Endothelial cell (in vitro differentiated cells): ENCODE data around the gene KLHL30. TPM values are rescaled to one million over a fixed set of nuclear protein-coding genes. Genes with fewer than 3 reads are reported as not detected.
"Not testable (repeated sequence)": the region's sequence is repeated elsewhere in the genome, so short reads cannot be mapped to it uniquely, and the experiment has no call there.

Source experiments
- DNase-seq: peaks from one replicate; pipeline ENCODE4 v3.0.0; 2021; ENCODE audit warnings: low spot score
- H3K27ac Mint-ChIP-seq: one replicate; pipeline ENCODE4 v1.8.0; 2021; ENCODE audit warnings: mixed read lengths, inconsistent platforms; ENCODE audit not compliant: unreplicated experiment
- H3K27me3 Mint-ChIP-seq: one replicate; pipeline ENCODE4 v1.8.0; 2021; ENCODE audit warnings: mild to moderate bottlenecking, moderate library complexity, mixed read lengths, inconsistent platforms; ENCODE audit not compliant: unreplicated experiment
- H3K36me3 Mint-ChIP-seq: one replicate; pipeline ENCODE4 v1.8.0; 2021; ENCODE audit warnings: mild to moderate bottlenecking, low read depth, mixed read lengths, inconsistent platforms; ENCODE audit not compliant: unreplicated experiment
- H3K4me1 Mint-ChIP-seq: one replicate; pipeline ENCODE4 v1.8.0; 2021; ENCODE audit warnings: mild to moderate bottlenecking, mixed read lengths, inconsistent platforms; ENCODE audit not compliant: unreplicated experiment
- H3K4me3 Mint-ChIP-seq: one replicate; pipeline ENCODE4 v1.8.0; 2021; ENCODE audit warnings: mild to moderate bottlenecking, mixed read lengths, inconsistent platforms; ENCODE audit not compliant: unreplicated experiment
- H3K9me3 Mint-ChIP-seq: one replicate; pipeline ENCODE4 v1.8.0; 2021; ENCODE audit warnings: mixed read lengths, inconsistent platforms; ENCODE audit not compliant: unreplicated experiment
- CTCF ChIP-seq: fragments of 200-600 bp; sonication (generic); IDR thresholded peaks from one replicate; pipeline ENCODE4 v1.5.0; 2021; ENCODE audit warnings: antibody characterized with exemption; ENCODE audit not compliant: unreplicated experiment
- total RNA-seq: library from RNA; stranded (reverse); fragmentation: NEBNext Ultra II Directional; extraction: Animal tissue kit (Norgen Biotek cat#: 25700); gene quantifications from one replicate; pipeline ENCODE4 v1.2.1, GENCODE V29; 2021; ENCODE audit not compliant: unreplicated experiment

KLHL30 gene
- total RNA-seq, 1 donor from 2014 or later = not detected

GRCh38 chr2:238169708-238170251 lies 31.3 kb downstream of the KLHL30 start:
- Mint-ChIP-seq H3K27ac (no peak overlapping the region), H3K4me3 (no peak overlapping the region), H3K27me3 (peaks cover 10% of the 10 kb centered on the region), H3K4me1 (peaks cover 10% of the 10 kb centered on the region), H3K36me3 (peaks cover 22% of the 10 kb centered on the region), H3K9me3 (no peaks in the 10 kb centered on the region)
- no peak for DNase-seq
- TF ChIP-seq CTCF = no peak

- no peak for TF ChIP-seq CTCF
- H3K27me3 Mint-ChIP-seq = peaks cover 7% of the 10 kb centered on the region
- no peak overlapping the region for H3K4me3 Mint-ChIP-seq
- H3K27ac Mint-ChIP-seq = peak overlapping the region; percentile 6
- DNase-seq = no peak
- H3K4me1 Mint-ChIP-seq = peaks cover 10% of the 10 kb centered on the region
- no peaks in the 10 kb centered on the region for H3K9me3 Mint-ChIP-seq
- peaks cover 22% of the 10 kb centered on the region for H3K36me3 Mint-ChIP-seq
These were observed 32.1 kb downstream of the KLHL30 start for GRCh38 chr2:238170386-238171071.

- not testable (repeated sequence) for DNase-seq, H3K27me3 Mint-ChIP-seq, H3K4me3 Mint-ChIP-seq, H3K27ac Mint-ChIP-seq, H3K9me3 Mint-ChIP-seq, H3K4me1 Mint-ChIP-seq
- peaks cover 22% of the 10 kb centered on the region for H3K36me3 Mint-ChIP-seq
These were observed 32.6 kb downstream of the KLHL30 start for GRCh38 chr2:238171072-238171431.

- Mint-ChIP-seq H3K27ac (no peak overlapping the region), H3K4me3 (no peak overlapping the region), H3K36me3 (peaks cover 26% of the 10 kb centered on the region), H3K9me3 (no peaks in the 10 kb centered on the region), H3K27me3 (peaks cover 9% of the 10 kb centered on the region), H3K4me1 (peaks cover 10% of the 10 kb centered on the region)
- no peak for DNase-seq
- no peak for TF ChIP-seq CTCF
These were observed 33.2 kb downstream of the KLHL30 start for GRCh38 chr2:238171575-238172187.

GRCh38 chr2:238172439-238172838 lies 34.0 kb downstream of the KLHL30 start:
- Mint-ChIP-seq H3K27ac (no peak overlapping the region), H3K9me3 (no peaks in the 10 kb centered on the region), H3K36me3 (peaks cover 30% of the 10 kb centered on the region), H3K27me3 (peaks cover 9% of the 10 kb centered on the region), H3K4me1 (peaks cover 10% of the 10 kb centered on the region), H3K4me3 (no peak overlapping the region)
- no peak for TF ChIP-seq CTCF
- DNase-seq = no peak
